Subcutaneous abdominal adipose tissue (tissue), 5 donors: Measurements from ENCODE around the gene COL16A1.

Source experiments
- H3K27ac ChIP-seq: one replicate; pipeline ENCODE4 v1.7.0; 2013; ENCODE audit warnings: low read depth, mild to moderate bottlenecking, inconsistent platforms, low read length, moderate library complexity
- H3K27me3 ChIP-seq, 5 donors: one replicate each; pipeline ENCODE4 v1.7.0; 2013; ENCODE audit warnings: low read length in 5 of 5, inconsistent platforms in 1 of 5; ENCODE audit not compliant: control insufficient read depth in 5 of 5, insufficient read depth in 4 of 5
- H3K36me3 ChIP-seq, 5 donors: one replicate each; pipeline ENCODE4 v1.7.0; 2013; ENCODE audit warnings: low read length in 5 of 5; ENCODE audit not compliant: control insufficient read depth in 5 of 5, insufficient read depth in 5 of 5
- H3K4me1 ChIP-seq, 5 donors: one replicate each; pipeline ENCODE4 v1.7.0; 2013; ENCODE audit warnings: low read length in 5 of 5, mild to moderate bottlenecking in 3 of 5, moderate library complexity in 1 of 5; ENCODE audit not compliant: control insufficient read depth in 5 of 5, insufficient read depth in 5 of 5
- H3K4me3 ChIP-seq, 5 donors: one replicate each; pipeline ENCODE4 v1.7.0; 2013; ENCODE audit warnings: low read length in 5 of 5, low read depth in 1 of 5
- H3K9ac ChIP-seq, 5 donors: one replicate each; pipeline ENCODE4 v1.7.0; 2013; ENCODE audit warnings: low read length in 5 of 5, mild to moderate bottlenecking in 4 of 5, moderate library complexity in 3 of 5
- H3K9me3 ChIP-seq, 5 donors: one replicate each; pipeline ENCODE4 v1.7.0; 2013; ENCODE audit warnings: low read length in 5 of 5; ENCODE audit not compliant: control insufficient read depth in 5 of 5
- donor health status: healthy.
- donor health status: healthy.
- donor health status: healthy.
- donor health status: healthy.
- donor health status: healthy.

Gene COL16A1

GRCh38 chr1:31703431-31704270, at the start of gene COL16A1:
Gene COL16A1, minus strand, starts transcription at chr1:31704017. Its CDS starts 1,824 bp downstream, at chr1:31702193.
- no peaks in the 10 kb centered on the region for H3K9me3 ChIP-seq
- H3K4me3 ChIP-seq, result peak within 1 kb of the TSS; percentile 48 to 74 (median 62)
- H3K4me1 ChIP-seq, result peaks cover 24 to 70% (median 61%) of the 10 kb centered on the region in 5 donors
- peaks cover 0 to 14% (median 3%) of the 10 kb centered on the region in 5 donors for H3K27me3 ChIP-seq
- H3K36me3 ChIP-seq, result peaks cover 0 to 6% (median under 1%) of the 10 kb centered on the region in 5 donors
- peak within 1 kb of the TSS; percentile 83 for H3K27ac ChIP-seq
- H3K9ac ChIP-seq, result peak within 1 kb of the TSS in 4 of 5 donors; percentile 53 to 69 (median 58)

GRCh38 chr1:31752952-31753475, 49.2 kb upstream of the COL16A1 start:
- peak overlapping the region; percentile 86 for H3K27ac ChIP-seq
- H3K9me3 ChIP-seq, result no peaks in the 10 kb centered on the region
- H3K27me3 ChIP-seq, result peaks cover 0 to 3% (median 0%) of the 10 kb centered on the region in 5 donors
- H3K4me1 ChIP-seq, result peaks cover 5 to 35% (median 33%) of the 10 kb centered on the region in 5 donors
- H3K9ac ChIP-seq, result no peak overlapping the region
- H3K36me3 ChIP-seq, result no peaks in the 10 kb centered on the region
- H3K4me3 ChIP-seq, result no peak overlapping the region

- H3K27me3 ChIP-seq, result peaks cover 0 to 5% (median 0%) of the 10 kb centered on the region in 5 donors
- no peaks in the 10 kb centered on the region for H3K9me3 ChIP-seq
- H3K36me3 ChIP-seq, result no peaks in the 10 kb centered on the region
- no peak overlapping the region for H3K27ac ChIP-seq
- no peak overlapping the region for H3K9ac ChIP-seq
- peaks cover 5 to 35% (median 33%) of the 10 kb centered on the region in 5 donors for H3K4me1 ChIP-seq
- H3K4me3 ChIP-seq, result no peak overlapping the region
These were observed 48.4 kb upstream of the COL16A1 start for GRCh38 chr1:31752258-31752657.

- no peak overlapping the region for H3K4me3 ChIP-seq
- H3K9me3 ChIP-seq, result no peaks in the 10 kb centered on the region
- H3K4me1 ChIP-seq, result peaks cover 5 to 35% (median 33%) of the 10 kb centered on the region in 5 donors
- no peak overlapping the region for H3K27ac ChIP-seq
- H3K27me3 ChIP-seq, result peaks cover 0 to 7% (median 0%) of the 10 kb centered on the region in 5 donors
- H3K36me3 ChIP-seq, result no peaks in the 10 kb centered on the region
- no peak overlapping the region for H3K9ac ChIP-seq
These were observed 48.0 kb upstream of the COL16A1 start for GRCh38 chr1:31751822-31752241.

GRCh38 chr1:31750858-31751510, 47.2 kb upstream of the COL16A1 start:
- Histone ChIP-seq H3K27ac (no peak overlapping the region), H3K4me3 (no peak overlapping the region), H3K36me3 (no peaks in the 10 kb centered on the region), H3K9me3 (no peaks in the 10 kb centered on the region), H3K9ac (no peak overlapping the region), H3K27me3 (peaks cover 0 to 7% (median 0%) of the 10 kb centered on the region in 5 donors), H3K4me1 (peaks cover 5 to 38% (median 33%) of the 10 kb centered on the region in 5 donors)

GRCh38 chr1:31749785-31750735, 46.2 kb upstream of the COL16A1 start:
- H3K9me3 ChIP-seq, result no peaks in the 10 kb centered on the region
- H3K36me3 ChIP-seq, result no peaks in the 10 kb centered on the region
- peaks cover 0 to 7% (median 0%) of the 10 kb centered on the region in 5 donors for H3K27me3 ChIP-seq
- no peak overlapping the region for H3K27ac ChIP-seq
- H3K4me1 ChIP-seq, result peaks cover 5 to 32% (median 25%) of the 10 kb centered on the region in 5 donors
- no peak overlapping the region for H3K9ac ChIP-seq
- H3K4me3 ChIP-seq, result no peak overlapping the region

- H3K4me3 ChIP-seq, result no peak overlapping the region
- peaks cover 0 to 16% (median 8%) of the 10 kb centered on the region in 5 donors for H3K4me1 ChIP-seq
- no peaks in the 10 kb centered on the region for H3K9me3 ChIP-seq
- no peak overlapping the region for H3K9ac ChIP-seq
- peaks cover 0 to 7% (median 0%) of the 10 kb centered on the region in 5 donors for H3K27me3 ChIP-seq
- H3K36me3 ChIP-seq, result no peaks in the 10 kb centered on the region
- no peak overlapping the region for H3K27ac ChIP-seq
These were observed 44.5 kb upstream of the COL16A1 start for GRCh38 chr1:31748365-31748764.

GRCh38 chr1:31747304-31747703, 43.5 kb upstream of the COL16A1 start:
- H3K36me3 ChIP-seq, result no peaks in the 10 kb centered on the region
- H3K4me3 ChIP-seq, result no peak overlapping the region
- no peak overlapping the region for H3K9ac ChIP-seq
- no peaks in the 10 kb centered on the region for H3K9me3 ChIP-seq
- peaks cover 0 to 7% (median 0%) of the 10 kb centered on the region in 5 donors for H3K27me3 ChIP-seq
- peaks cover 0 to 13% (median 0%) of the 10 kb centered on the region in 5 donors for H3K4me1 ChIP-seq
- no peak overlapping the region for H3K27ac ChIP-seq

- Histone ChIP-seq H3K27ac (no peak overlapping the region), H3K36me3 (no peaks in the 10 kb centered on the region), H3K27me3 (peaks cover 0 to 7% (median 0%) of the 10 kb centered on the region in 5 donors), H3K9ac (no peak overlapping the region), H3K9me3 (no peaks in the 10 kb centered on the region), H3K4me3 (no peak overlapping the region), H3K4me1 (peaks cover 0 to 13% (median 0%) of the 10 kb centered on the region in 5 donors)
These were observed 42.9 kb upstream of the COL16A1 start for GRCh38 chr1:31746687-31747086.
